DND-41 (cell line): Measurements from ENCODE around the gene UBAP2.
A peak's percentile ranks its signal among the peaks of the same experiment; 100 is the strongest.

Source experiments
- ATAC-seq: fragments of 200-7000 bp; cut with Tn5 transposase; 3 replicates; pipeline ENCODE4 v1.9.1; 2021; ENCODE audit warnings: low read depth; ENCODE audit not compliant: insufficient read depth
- DNase-seq: peaks from one replicate; pipeline ENCODE4 v3.0.0-alpha.2; 2020
- H2AFZ ChIP-seq: 2 replicates; pipeline ENCODE4 v1.6.0; 2012; ENCODE audit warnings: low read depth, low read length
- H3K27ac ChIP-seq: 2 replicates; pipeline ENCODE4 v1.5.1; 2012; ENCODE audit warnings: low read length, inconsistent platforms
- H3K27me3 ChIP-seq: fragments of 200-600 bp; sonication (generic); 2 replicates; pipeline ENCODE4 v1.6.0; 2012; ENCODE audit warnings: low read length, mild to moderate bottlenecking, inconsistent platforms; ENCODE audit not compliant: insufficient read depth, poor library complexity
- H3K36me3 ChIP-seq: 2 replicates; pipeline ENCODE4 v1.5.1; 2012; ENCODE audit warnings: low read length, inconsistent platforms; ENCODE audit not compliant: insufficient read depth
- H3K4me1 ChIP-seq: 2 replicates; pipeline ENCODE4 v1.5.1; 2012; ENCODE audit warnings: mild to moderate bottlenecking, low read length; ENCODE audit not compliant: insufficient read depth
- H3K4me2 ChIP-seq: 2 replicates; pipeline ENCODE4 v1.6.0; 2012; ENCODE audit warnings: mild to moderate bottlenecking, moderate library complexity, low read length, inconsistent platforms; ENCODE audit not compliant: insufficient read depth
- H3K4me3 ChIP-seq, 2 experiments: fragments of 200-600 bp in 1 of 2; shearing (Covaris generic) in 1 of 2; 2 replicates each; pipeline ENCODE4 v1.5.1; 2012 to 2016; ENCODE audit warnings: inconsistent platforms in 2 of 2, low read length in 2 of 2, mild to moderate bottlenecking in 2 of 2, low read depth in 1 of 2, moderate library complexity in 1 of 2
- H3K79me2 ChIP-seq: 2 replicates; pipeline ENCODE4 v1.6.0; 2012; ENCODE audit warnings: low read length, inconsistent platforms; ENCODE audit not compliant: insufficient read depth
- H3K9ac ChIP-seq: 2 replicates; pipeline ENCODE4 v1.6.0; 2012; ENCODE audit warnings: low read depth, mild to moderate bottlenecking, inconsistent platforms, low read length, moderate library complexity
- H3K9me3 ChIP-seq: 2 replicates; pipeline ENCODE4 v1.5.1; 2012; ENCODE audit warnings: low read length, moderate library complexity, mild to moderate bottlenecking, inconsistent platforms; ENCODE audit not compliant: insufficient read depth, severe bottlenecking
- H4K20me1 ChIP-seq: 2 replicates; pipeline ENCODE4 v1.6.0; 2012; ENCODE audit warnings: low read length; ENCODE audit not compliant: insufficient read depth
- EZH2 ChIP-seq: IDR thresholded peaks from 3 replicates; pipeline ENCODE4 v1.6.1; 2012; ENCODE audit warnings: borderline replicate concordance, low read depth, mild to moderate bottlenecking, moderate library complexity, low read length, inconsistent platforms; ENCODE audit not compliant: severe bottlenecking
- TF ChIP-seq, protein P1 (sequence below): IDR thresholded peaks from 2 replicates; pipeline ENCODE4 v1.5.1; 2012; ENCODE audit warnings: borderline replicate concordance, low read length, moderate library complexity, mild to moderate bottlenecking; ENCODE audit not compliant: poor library complexity, severe bottlenecking; ENCODE audit errors: extremely low read depth

The UBAP2 gene

DNA sequence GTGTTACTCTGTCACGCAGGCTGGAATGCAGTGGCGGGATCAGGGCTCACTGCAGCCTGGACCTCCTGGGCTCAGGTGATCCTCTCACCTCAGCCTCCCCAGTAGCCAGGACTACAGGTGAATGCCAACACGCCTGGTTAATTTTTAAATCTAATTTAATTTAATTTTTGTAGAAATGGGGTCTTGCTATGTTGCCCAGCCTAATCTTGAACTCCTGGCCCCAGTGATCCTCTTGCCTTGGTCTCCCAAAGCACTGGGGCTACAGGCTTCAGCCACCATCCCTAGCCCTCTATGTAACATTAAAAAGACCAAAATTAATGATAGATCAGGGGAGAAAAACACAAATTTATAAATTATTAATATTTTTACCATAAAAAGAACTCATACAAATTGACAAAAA, 11.3 kb upstream of the UBAP2 start:
- H4K20me1 ChIP-seq, result no peaks in the 10 kb centered on the region
- H3K4me1 ChIP-seq, result no peaks in the 10 kb centered on the region
- no peaks in the 10 kb centered on the region for H3K9me3 ChIP-seq
- no peak for DNase-seq
- H3K79me2 ChIP-seq, result no peaks in the 10 kb centered on the region
- no peaks in the 10 kb centered on the region for H3K27me3 ChIP-seq
- no peak for ATAC-seq
- no peaks in the 10 kb centered on the region for H3K36me3 ChIP-seq
- no peak overlapping the region for H2AFZ ChIP-seq
- TF ChIP-seq, protein P1, sequence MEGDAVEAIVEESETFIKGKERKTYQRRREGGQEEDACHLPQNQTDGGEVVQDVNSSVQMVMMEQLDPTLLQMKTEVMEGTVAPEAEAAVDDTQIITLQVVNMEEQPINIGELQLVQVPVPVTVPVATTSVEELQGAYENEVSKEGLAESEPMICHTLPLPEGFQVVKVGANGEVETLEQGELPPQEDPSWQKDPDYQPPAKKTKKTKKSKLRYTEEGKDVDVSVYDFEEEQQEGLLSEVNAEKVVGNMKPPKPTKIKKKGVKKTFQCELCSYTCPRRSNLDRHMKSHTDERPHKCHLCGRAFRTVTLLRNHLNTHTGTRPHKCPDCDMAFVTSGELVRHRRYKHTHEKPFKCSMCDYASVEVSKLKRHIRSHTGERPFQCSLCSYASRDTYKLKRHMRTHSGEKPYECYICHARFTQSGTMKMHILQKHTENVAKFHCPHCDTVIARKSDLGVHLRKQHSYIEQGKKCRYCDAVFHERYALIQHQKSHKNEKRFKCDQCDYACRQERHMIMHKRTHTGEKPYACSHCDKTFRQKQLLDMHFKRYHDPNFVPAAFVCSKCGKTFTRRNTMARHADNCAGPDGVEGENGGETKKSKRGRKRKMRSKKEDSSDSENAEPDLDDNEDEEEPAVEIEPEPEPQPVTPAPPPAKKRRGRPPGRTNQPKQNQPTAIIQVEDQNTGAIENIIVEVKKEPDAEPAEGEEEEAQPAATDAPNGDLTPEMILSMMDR, result no peak
- TF ChIP-seq EZH2, result no peak
- H3K4me2 ChIP-seq, result no peak overlapping the region
- H3K27ac ChIP-seq, result no peak overlapping the region
- H3K9ac ChIP-seq, result no peak overlapping the region
- no peak overlapping the region for H3K4me3 ChIP-seq

DNA sequence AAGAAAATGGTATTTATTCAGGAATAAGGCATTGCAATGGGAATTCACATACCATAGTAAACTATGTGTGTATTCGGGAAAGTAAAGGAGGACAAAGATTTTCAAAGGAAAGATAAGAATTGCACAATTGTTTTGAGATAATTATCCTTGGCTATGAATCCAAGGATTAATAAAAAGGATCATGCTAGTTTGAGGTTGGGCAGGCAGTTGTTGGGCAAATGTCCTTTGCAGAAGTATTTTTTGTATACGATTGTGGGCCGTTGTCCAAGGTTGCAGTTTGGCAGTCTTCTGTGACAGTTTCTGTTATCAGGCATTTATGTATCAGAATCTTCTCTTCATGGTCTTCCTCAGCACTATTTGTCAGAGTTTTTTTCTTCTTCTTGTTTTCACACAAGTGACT, 10.6 kb upstream of the UBAP2 start:
- DNase-seq (no peak), ATAC-seq (no peak)
- Histone ChIP-seq H3K4me2 (no peak overlapping the region), H2AFZ (no peak overlapping the region), H3K27ac (no peak overlapping the region), H3K9me3 (no peaks in the 10 kb centered on the region), H3K4me1 (no peaks in the 10 kb centered on the region), H3K9ac (no peak overlapping the region), H3K36me3 (no peaks in the 10 kb centered on the region), H3K79me2 (no peaks in the 10 kb centered on the region), H3K27me3 (no peaks in the 10 kb centered on the region), H3K4me3 (no peak overlapping the region), H4K20me1 (no peaks in the 10 kb centered on the region)
- TF ChIP-seq EZH2, result no peak
- TF ChIP-seq, protein P1, result no peak

DNA sequence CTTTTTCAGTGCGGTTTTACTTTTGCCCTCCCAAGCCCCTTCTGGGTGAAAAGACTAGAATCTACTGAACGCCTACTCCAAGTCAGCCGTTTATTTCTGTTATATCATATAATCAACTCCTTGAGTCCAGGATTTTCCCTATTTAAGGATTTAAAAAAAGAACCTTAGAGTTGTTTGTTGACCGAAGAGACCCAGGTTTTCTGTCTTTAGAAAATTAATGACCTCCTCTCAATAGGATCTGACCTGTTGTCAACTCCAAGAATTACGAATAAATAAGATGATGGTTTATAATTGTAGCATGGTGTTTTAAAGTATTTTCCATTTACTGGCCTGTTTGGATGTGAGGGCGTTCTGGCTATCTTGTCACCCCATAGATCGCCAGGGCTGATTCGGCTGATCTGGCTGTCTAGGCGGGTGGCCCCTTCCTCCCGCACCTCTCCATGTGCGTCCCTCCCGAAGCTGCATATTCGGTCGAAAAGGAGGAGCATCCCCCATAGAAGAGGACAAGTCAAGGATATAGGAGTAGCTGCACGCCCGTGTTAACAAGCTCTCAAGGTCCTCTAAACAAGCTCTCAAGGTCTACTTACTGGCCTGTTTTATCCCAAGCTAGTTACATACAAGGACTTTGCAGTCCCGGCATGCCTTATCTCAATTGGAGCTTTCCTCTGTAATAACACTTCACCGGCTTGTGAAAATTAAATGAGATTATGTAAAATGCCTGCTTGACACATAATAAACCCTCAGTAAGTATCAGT, 1.1 kb upstream of the UBAP2 start:
- Histone ChIP-seq H3K27ac (peak overlapping the region; percentile 99), H3K27me3 (no peaks in the 10 kb centered on the region), H4K20me1 (peaks cover 21% of the 10 kb centered on the region; the same call in 1 of the 2 replicates), H3K79me2 (peaks cover 41% of the 10 kb centered on the region), H3K36me3 (peaks cover 4% of the 10 kb centered on the region; the same call in 1 of the 2 replicates), H3K4me2 (peak overlapping the region; percentile 93), H3K4me1 (peaks cover 36% of the 10 kb centered on the region), H3K4me3 (peak overlapping the region; percentile 18 to 92; a peak in 3 of 4 replicates), H3K9ac (peak overlapping the region; percentile 64), H2AFZ (peak overlapping the region; percentile 70), H3K9me3 (no peaks in the 10 kb centered on the region)
- peak; percentile 19 for DNase-seq
- no peak for ATAC-seq
- no peak for TF ChIP-seq EZH2
- TF ChIP-seq, protein P1, result no peak
